Activated T-helper 1 cell treated with anti-CD3 and anti-CD28 coated beads, Interleukin-12 subunit alpha, Interleukin-12 subunit beta, Interleukin-2, Interleukin-4 antibody, amounts not matched to agents 30 ng/mL and 10 ng/mL and 1 ng/mL, durations not matched to agents 14 hours and 24 hours and 36 hours (primary cell): Measurements from ENCODE around the gene KRTAP12-1. TPM values are rescaled to one million over a fixed set of nuclear protein-coding genes. Genes with fewer than 3 reads are reported as not detected.

ENCODE experiments used
- DNase-seq: peaks from one replicate; pipeline ENCODE4 v3.0.0; 2021; ENCODE audit warnings: low spot score
- H3K27ac Mint-ChIP-seq: one replicate; pipeline ENCODE4 v1.8.0; 2021; ENCODE audit warnings: mild to moderate bottlenecking, mixed read lengths
- H3K27me3 Mint-ChIP-seq: one replicate; pipeline ENCODE4 v1.8.0; 2022; ENCODE audit warnings: mild to moderate bottlenecking, moderate library complexity, mixed read lengths; ENCODE audit not compliant: insufficient read depth
- H3K36me3 Mint-ChIP-seq: one replicate; pipeline ENCODE4 v1.8.0; 2021; ENCODE audit warnings: low read depth, mixed read lengths
- H3K4me1 Mint-ChIP-seq: one replicate; pipeline ENCODE4 v1.8.0; 2021; ENCODE audit warnings: low read depth, mixed read lengths
- H3K4me3 Mint-ChIP-seq: one replicate; pipeline ENCODE4 v1.8.0; 2021; ENCODE audit warnings: mild to moderate bottlenecking, moderate library complexity, mixed read lengths
- H3K9me3 Mint-ChIP-seq: one replicate; pipeline ENCODE4 v1.8.0; 2021; ENCODE audit warnings: mixed read lengths
- intact Hi-C: fragments of 100-400 bp; cut with micrococcal nuclease; formaldehyde crosslinking; loops from one replicate; pipeline ENCODE4 v1.15.1; 2024
- total RNA-seq: library from RNA; stranded (reverse); gene quantifications from 2 replicates; pipeline ENCODE4 v1.2.3, GENCODE V29; 2022

The KRTAP12-1 gene
- total RNA-seq, 1 donor from 2014 or later: not detected

GRCh38 chr21:44709426-44710293 lies 27.7 kb upstream of the KRTAP12-1 start:
- no peak for DNase-seq
- Mint-ChIP-seq H3K27me3 (peaks cover 75% of the 10 kb centered on the region), H3K4me1 (peaks cover 11% of the 10 kb centered on the region), H3K27ac (no peak overlapping the region), H3K9me3 (peaks cover 4% of the 10 kb centered on the region), H3K36me3 (peaks cover 2% of the 10 kb centered on the region), H3K4me3 (no peak overlapping the region)
- intact Hi-C loops: loop anchor here (10.0 kb wide), 1 partner anchor 125 kb away; the partner anchor contains the start of gene KRTAP10-5

GRCh38 chr21:44708866-44709425 lies 27.0 kb upstream of the KRTAP12-1 start:
- peaks cover 10% of the 10 kb centered on the region for H3K4me1 Mint-ChIP-seq
- H3K4me3 Mint-ChIP-seq: no peak overlapping the region
- no peak for DNase-seq
- intact Hi-C loops: no loop called here
- peaks cover 2% of the 10 kb centered on the region for H3K36me3 Mint-ChIP-seq
- peaks cover 74% of the 10 kb centered on the region for H3K27me3 Mint-ChIP-seq
- peaks cover 4% of the 10 kb centered on the region for H3K9me3 Mint-ChIP-seq
- H3K27ac Mint-ChIP-seq: no peak overlapping the region

GRCh38 chr21:44708213-44708865 lies 26.4 kb upstream of the KRTAP12-1 start:
- DNase-seq: no peak
- Mint-ChIP-seq H3K27me3 (peaks cover 68% of the 10 kb centered on the region), H3K27ac (no peak overlapping the region), H3K9me3 (peaks cover 4% of the 10 kb centered on the region), H3K36me3 (peaks cover 2% of the 10 kb centered on the region), H3K4me3 (no peak overlapping the region), H3K4me1 (peaks cover 10% of the 10 kb centered on the region)
- intact Hi-C loops: no loop called here

GRCh38 chr21:44706706-44707581 lies 25.0 kb upstream of the KRTAP12-1 start:
- H3K9me3 Mint-ChIP-seq: peaks cover 4% of the 10 kb centered on the region

GRCh38 chr21:44706026-44706705 lies 24.2 kb upstream of the KRTAP12-1 start:
- H3K4me3 Mint-ChIP-seq: no peak overlapping the region
- DNase-seq: no peak
- peaks cover 10% of the 10 kb centered on the region for H3K4me1 Mint-ChIP-seq
- peaks cover 2% of the 10 kb centered on the region for H3K36me3 Mint-ChIP-seq
- H3K9me3 Mint-ChIP-seq: peaks cover 4% of the 10 kb centered on the region
- no peak overlapping the region for H3K27ac Mint-ChIP-seq
- H3K27me3 Mint-ChIP-seq: peaks cover 59% of the 10 kb centered on the region
- intact Hi-C loops: no loop called here

More at GRCh38 chr21:44706706-44707581, 25.0 kb upstream of the KRTAP12-1 start:
- intact Hi-C loops: no loop called here
- Mint-ChIP-seq H3K27me3 (peaks cover 58% of the 10 kb centered on the region), H3K27ac (no peak overlapping the region), H3K4me3 (no peak overlapping the region), H3K4me1 (peaks cover 10% of the 10 kb centered on the region), H3K36me3 (peaks cover 2% of the 10 kb centered on the region)
- no peak for DNase-seq

- Mint-ChIP-seq H3K27me3 (peaks cover 56% of the 10 kb centered on the region), H3K4me3 (no peak overlapping the region), H3K27ac (no peak overlapping the region), H3K4me1 (peaks cover 6% of the 10 kb centered on the region), H3K36me3 (peaks cover 2% of the 10 kb centered on the region), H3K9me3 (peaks cover 4% of the 10 kb centered on the region)
- intact Hi-C loops: no loop called here
- DNase-seq: no peak
These were observed 22.7 kb upstream of the KRTAP12-1 start for GRCh38 chr21:44704636-44705001.

- no peak for DNase-seq
- Mint-ChIP-seq H3K27ac (no peak overlapping the region), H3K4me1 (no peaks in the 10 kb centered on the region), H3K36me3 (peaks cover 2% of the 10 kb centered on the region), H3K9me3 (peaks cover 4% of the 10 kb centered on the region), H3K27me3 (peaks cover 56% of the 10 kb centered on the region), H3K4me3 (no peak overlapping the region)
- intact Hi-C loops: no loop called here
These were observed 22.0 kb upstream of the KRTAP12-1 start for GRCh38 chr21:44703731-44704635.

- peaks cover 54% of the 10 kb centered on the region for H3K27me3 Mint-ChIP-seq
- no peak for DNase-seq
- no peak overlapping the region for H3K4me3 Mint-ChIP-seq
- no peaks in the 10 kb centered on the region for H3K4me1 Mint-ChIP-seq
- H3K36me3 Mint-ChIP-seq: peaks cover 2% of the 10 kb centered on the region
- intact Hi-C loops: no loop called here
- peaks cover 4% of the 10 kb centered on the region for H3K9me3 Mint-ChIP-seq
- H3K27ac Mint-ChIP-seq: no peak overlapping the region
These were observed 21.2 kb upstream of the KRTAP12-1 start for GRCh38 chr21:44702973-44703730.

- no peaks in the 10 kb centered on the region for H3K4me1 Mint-ChIP-seq
- peaks cover 2% of the 10 kb centered on the region for H3K36me3 Mint-ChIP-seq
- no peak overlapping the region for H3K4me3 Mint-ChIP-seq
- peaks cover 54% of the 10 kb centered on the region for H3K27me3 Mint-ChIP-seq
- intact Hi-C loops: no loop called here
- no peak overlapping the region for H3K27ac Mint-ChIP-seq
- peaks cover 4% of the 10 kb centered on the region for H3K9me3 Mint-ChIP-seq
- no peak for DNase-seq
These were observed 20.4 kb upstream of the KRTAP12-1 start for GRCh38 chr21:44702111-44702972.

GRCh38 chr21:44701541-44701940 lies 19.6 kb upstream of the KRTAP12-1 start:
- Mint-ChIP-seq H3K4me3 (no peak overlapping the region), H3K36me3 (peaks cover 2% of the 10 kb centered on the region), H3K9me3 (peaks cover 4% of the 10 kb centered on the region), H3K27me3 (peaks cover 56% of the 10 kb centered on the region), H3K4me1 (no peaks in the 10 kb centered on the region), H3K27ac (no peak overlapping the region)
- intact Hi-C loops: no loop called here
- DNase-seq: no peak
